IgD-negative memory B cell (primary cell): ENCODE results near the gene PATE4. TPM values are rescaled to one million over a fixed set of nuclear protein-coding genes. Genes with fewer than 3 reads are reported as not detected.

Experiments used
- H3K27ac Mint-ChIP-seq, 3 donors: one replicate each; pipeline ENCODE4 v1.8.0; 2020 to 2022; ENCODE audit warnings: mild to moderate bottlenecking in 3 of 3, mixed read lengths in 3 of 3, moderate library complexity in 1 of 3
- H3K27me3 Mint-ChIP-seq: one replicate; pipeline ENCODE4 v1.8.0; 2021; ENCODE audit warnings: mixed read lengths
- H3K36me3 Mint-ChIP-seq: one replicate; pipeline ENCODE4 v1.8.0; 2020; ENCODE audit warnings: mild to moderate bottlenecking, mixed read lengths
- H3K4me1 Mint-ChIP-seq, 3 donors: one replicate each; pipeline ENCODE4 v1.8.0; 2020 to 2022; ENCODE audit warnings: mixed read lengths in 3 of 3, mild to moderate bottlenecking in 1 of 3
- H3K4me3 Mint-ChIP-seq, 4 donors: one replicate each; pipeline ENCODE4 v1.8.0; 2020 to 2022; ENCODE audit warnings: mild to moderate bottlenecking in 4 of 4, mixed read lengths in 4 of 4, moderate library complexity in 3 of 4
- H3K9me3 Mint-ChIP-seq, 3 donors: one replicate each; pipeline ENCODE4 v1.8.0; 2020 to 2021; ENCODE audit warnings: mixed read lengths in 3 of 3, mild to moderate bottlenecking in 1 of 3
- polyA plus RNA-seq: library from polyadenylated mRNA; unstranded; fragments of 300-500 nt; fragmentation: Illumina TruSeq; gene quantifications from one replicate; pipeline ENCODE4 v1.2.3, GENCODE V29; 2021

The PATE4 gene
- polyA plus RNA-seq, 1 donor from 2014 or later: not detected

GRCh38 chr11:125871391-125872137, 38.4 kb downstream of the PATE4 start:
- Mint-ChIP-seq H3K36me3 (peaks cover 2% of the 10 kb centered on the region), H3K27ac (no peak overlapping the region), H3K4me1 (peaks cover 0 to 7% (median 4%) of the 10 kb centered on the region in 3 donors), H3K27me3 (no peaks in the 10 kb centered on the region), H3K9me3 (peaks cover 2 to 12% (median 5%) of the 10 kb centered on the region in 3 donors), H3K4me3 (no peak overlapping the region)

GRCh38 chr11:125872138-125872491, 39.0 kb downstream of the PATE4 start:
- peaks cover 2% of the 10 kb centered on the region for H3K36me3 Mint-ChIP-seq
- no peak overlapping the region for H3K27ac Mint-ChIP-seq
- peak overlapping the region in 1 of 4 donors; percentile 15 for H3K4me3 Mint-ChIP-seq
- peaks cover 0 to 7% (median 4%) of the 10 kb centered on the region in 3 donors for H3K4me1 Mint-ChIP-seq
- peaks cover 2 to 12% (median 5%) of the 10 kb centered on the region in 3 donors for H3K9me3 Mint-ChIP-seq
- H3K27me3 Mint-ChIP-seq: no peaks in the 10 kb centered on the region

GRCh38 chr11:125873881-125874555, 40.9 kb downstream of the PATE4 start:
- H3K9me3 Mint-ChIP-seq: peaks cover 2 to 12% (median 5%) of the 10 kb centered on the region in 3 donors
- H3K27me3 Mint-ChIP-seq: no peaks in the 10 kb centered on the region
- H3K36me3 Mint-ChIP-seq: peaks cover 2% of the 10 kb centered on the region
- H3K4me1 Mint-ChIP-seq: peaks cover 0 to 7% (median 4%) of the 10 kb centered on the region in 3 donors
- H3K27ac Mint-ChIP-seq: no peak overlapping the region
- H3K4me3 Mint-ChIP-seq: no peak overlapping the region

- Mint-ChIP-seq H3K4me3 (no peak overlapping the region), H3K27me3 (no peaks in the 10 kb centered on the region), H3K4me1 (peaks cover 0 to 7% (median 4%) of the 10 kb centered on the region in 3 donors), H3K36me3 (peaks cover 2% of the 10 kb centered on the region), H3K27ac (no peak overlapping the region), H3K9me3 (peaks cover 2 to 12% (median 5%) of the 10 kb centered on the region in 3 donors)
These were observed 41.5 kb downstream of the PATE4 start for GRCh38 chr11:125874556-125875124.

GRCh38 chr11:125881291-125881690, 48.2 kb downstream of the PATE4 start:
- no peak overlapping the region for H3K4me3 Mint-ChIP-seq
- no peaks in the 10 kb centered on the region for H3K9me3 Mint-ChIP-seq
- H3K27ac Mint-ChIP-seq: no peak overlapping the region
- H3K27me3 Mint-ChIP-seq: no peaks in the 10 kb centered on the region
- peaks cover 2% of the 10 kb centered on the region for H3K36me3 Mint-ChIP-seq
- H3K4me1 Mint-ChIP-seq: peaks cover 0 to 2% (median 2%) of the 10 kb centered on the region in 3 donors

- Mint-ChIP-seq H3K36me3 (peaks cover 2% of the 10 kb centered on the region), H3K27ac (peak overlapping the region in 1 of 3 donors; percentile 80), H3K4me1 (peaks cover 8 to 13% (median 10%) of the 10 kb centered on the region in 3 donors), H3K4me3 (peak overlapping the region in 1 of 4 donors; percentile 50), H3K9me3 (peaks cover 0 to 2% (median 0%) of the 10 kb centered on the region in 3 donors), H3K27me3 (no peaks in the 10 kb centered on the region)
These were observed 50.3 kb downstream of the PATE4 start for GRCh38 chr11:125883375-125883774.

GRCh38 chr11:125886997-125887372, 53.9 kb downstream of the PATE4 start:
- Mint-ChIP-seq H3K27ac (peak overlapping the region; percentile 96 to 100 (median 99)), H3K36me3 (peaks cover 2% of the 10 kb centered on the region), H3K27me3 (no peaks in the 10 kb centered on the region), H3K9me3 (peaks cover 0 to 2% (median 0%) of the 10 kb centered on the region in 3 donors), H3K4me3 (peak overlapping the region; percentile 93 to 97 (median 96)), H3K4me1 (peaks cover 13 to 24% (median 16%) of the 10 kb centered on the region in 3 donors)

- H3K36me3 Mint-ChIP-seq: peaks cover 2% of the 10 kb centered on the region
- H3K4me1 Mint-ChIP-seq: peaks cover 13 to 27% (median 16%) of the 10 kb centered on the region in 3 donors
- no peaks in the 10 kb centered on the region for H3K27me3 Mint-ChIP-seq
- H3K4me3 Mint-ChIP-seq: peak within 1 kb of the TSS; percentile 93 to 97 (median 96)
- H3K27ac Mint-ChIP-seq: peak within 1 kb of the TSS; percentile 96 to 100 (median 99)
- H3K9me3 Mint-ChIP-seq: peaks cover 0 to 2% (median 0%) of the 10 kb centered on the region in 3 donors
These were observed 54.5 kb downstream of the PATE4 start, which contains the start of gene HYLS1 for GRCh38 chr11:125887373-125888324. Gene HYLS1, plus strand, starts transcription at chr11:125887668. Its CDS starts 11,701 bp downstream, at chr11:125899369.

Other genes with a start within 250 kb of the PATE4 start
- gene STT3A, start 240.5 kb upstream of the PATE4 start, polyA plus RNA-seq: 57.7 TPM
- 2.8 TPM for gene CHEK1, start 208.2 kb upstream of the PATE4 start, polyA plus RNA-seq
- gene ACRV1, start 152.5 kb upstream of the PATE4 start, polyA plus RNA-seq: not detected
- not detected for gene PATE1, start 87.0 kb upstream of the PATE4 start, polyA plus RNA-seq
- gene PATE2, start 54.5 kb upstream of the PATE4 start, polyA plus RNA-seq: not detected
- not detected for gene PATE3, start 45.2 kb upstream of the PATE4 start, polyA plus RNA-seq
- gene HYLS1, start 54.4 kb downstream of the PATE4 start, polyA plus RNA-seq: 12.5 TPM
- gene PUS3, start 69.9 kb downstream of the PATE4 start, polyA plus RNA-seq: 10.0 TPM
- gene DDX25, start 71.2 kb downstream of the PATE4 start, polyA plus RNA-seq: 0.08 TPM
- gene VSIG10L2, start 112.7 kb downstream of the PATE4 start, polyA plus RNA-seq: not detected
- gene CDON, start 229.6 kb downstream of the PATE4 start, polyA plus RNA-seq: not detected